ENCODE data around the gene PMIS2.

PMIS2 gene

DNA sequence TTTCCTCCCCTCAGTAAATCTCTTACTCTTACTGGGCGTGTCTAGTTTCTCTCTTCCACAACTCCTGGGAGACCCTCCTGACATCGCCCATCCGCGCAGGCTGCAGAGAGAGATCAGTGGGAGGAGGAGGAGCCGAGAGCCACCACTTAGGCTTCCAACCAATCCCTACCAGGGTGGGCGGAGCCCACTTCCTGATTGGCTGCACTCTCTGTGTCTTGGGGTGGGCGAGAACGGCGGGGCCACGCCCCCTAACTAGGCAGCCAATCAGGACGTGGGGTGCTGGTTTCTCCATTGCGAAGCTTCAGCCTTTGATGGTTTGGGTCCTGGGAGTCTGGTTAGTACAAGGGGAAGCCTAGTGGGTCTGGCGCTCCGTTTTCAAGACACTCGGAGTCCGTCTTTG is at the start of gene PMIS2:
Gene PMIS2 (plus strand): TSS at position 326 of the 400 bp plus-strand sequence. CDS start 87 bp downstream, outside the sequence.
- DNase-seq, result no peak

DNA sequence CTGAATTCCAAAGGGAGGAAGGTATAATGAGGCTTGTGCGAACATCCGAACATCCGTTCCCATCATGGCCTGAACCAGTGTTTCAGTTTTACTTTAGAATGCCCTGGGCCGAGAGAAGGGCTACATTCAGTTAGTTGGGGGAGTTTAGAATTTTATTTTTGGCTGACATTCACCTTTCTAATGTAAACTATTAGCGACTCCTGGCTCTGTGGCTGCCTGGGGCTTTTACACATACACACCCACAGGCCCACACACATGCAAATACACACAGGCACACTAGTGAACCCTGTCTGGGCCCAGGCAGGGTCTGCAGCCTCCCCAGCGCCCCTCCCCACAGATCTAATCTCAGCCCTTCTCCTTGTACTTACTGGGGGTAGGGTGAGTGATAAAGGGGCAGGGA is 46.7 kb upstream of the PMIS2 start:
- DNase-seq, result no peak

DNA sequence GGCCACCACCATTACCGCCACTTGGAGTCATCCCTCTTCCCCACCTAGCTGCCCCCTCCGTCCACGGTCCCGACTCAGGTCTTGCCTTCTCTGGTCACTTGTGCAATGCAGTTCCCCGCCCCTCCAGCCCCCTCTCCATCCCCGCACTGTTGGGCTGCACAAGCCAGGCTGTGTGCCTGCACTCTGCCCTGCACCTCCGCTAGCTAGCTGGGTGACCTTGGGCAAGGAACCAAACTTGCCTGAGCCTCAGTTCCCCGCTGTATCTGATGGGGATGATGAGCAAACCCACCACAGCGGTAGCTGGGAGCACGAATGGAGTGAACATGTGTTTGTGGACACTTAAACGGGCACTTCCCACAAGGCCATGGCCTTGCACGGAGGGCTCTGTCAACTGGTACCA is 46.1 kb upstream of the PMIS2 start:
- DNase-seq, result no peak

DNA sequence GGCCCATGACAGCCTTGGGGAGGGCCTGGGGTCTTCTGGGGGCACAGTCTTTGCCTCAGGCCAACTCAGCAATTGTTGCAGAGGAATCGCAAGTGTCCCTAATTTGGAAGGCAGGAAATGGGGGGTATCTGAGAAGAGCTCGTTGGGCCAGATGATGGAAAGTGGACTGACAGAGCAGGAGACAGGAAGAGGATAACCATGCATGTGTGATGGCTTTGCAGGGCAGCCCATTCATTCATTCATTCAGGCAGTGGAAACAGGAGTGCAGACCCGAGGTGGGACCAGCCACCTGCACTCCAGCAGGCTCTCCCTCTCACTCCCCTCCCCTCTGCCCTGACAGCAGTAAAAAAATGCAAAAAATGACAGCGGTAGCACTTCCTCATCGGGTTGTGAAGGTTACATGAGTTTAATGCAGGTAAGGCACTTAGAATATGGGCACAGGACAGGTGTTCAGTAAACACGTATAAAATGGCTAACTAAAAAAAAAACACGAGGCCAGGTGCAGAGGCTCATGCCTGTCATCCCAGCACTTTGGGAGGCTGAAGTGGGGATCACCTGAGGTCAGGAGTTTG is 45.5 kb upstream of the PMIS2 start:
- no peak for DNase-seq

DNA sequence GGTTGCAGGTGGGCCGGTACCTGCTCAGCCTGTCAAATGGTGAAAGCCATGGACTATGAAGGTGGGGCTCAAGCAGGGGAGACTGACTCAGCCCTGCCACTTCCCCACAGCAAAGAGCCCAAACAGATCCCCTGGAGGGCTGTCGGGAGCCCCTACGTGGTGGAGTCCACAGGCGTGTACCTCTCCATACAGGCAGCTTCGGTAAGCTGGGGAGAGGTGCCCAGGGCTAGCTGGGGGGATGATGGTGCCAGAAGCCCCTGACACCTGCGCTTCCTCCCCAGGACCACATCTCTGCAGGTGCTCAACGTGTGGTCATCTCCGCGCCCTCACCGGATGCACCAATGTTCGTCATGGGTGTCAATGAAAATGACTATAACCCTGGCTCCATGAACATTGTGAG is 43.8 kb upstream of the PMIS2 start:
- DNase-seq, result no peak

DNA sequence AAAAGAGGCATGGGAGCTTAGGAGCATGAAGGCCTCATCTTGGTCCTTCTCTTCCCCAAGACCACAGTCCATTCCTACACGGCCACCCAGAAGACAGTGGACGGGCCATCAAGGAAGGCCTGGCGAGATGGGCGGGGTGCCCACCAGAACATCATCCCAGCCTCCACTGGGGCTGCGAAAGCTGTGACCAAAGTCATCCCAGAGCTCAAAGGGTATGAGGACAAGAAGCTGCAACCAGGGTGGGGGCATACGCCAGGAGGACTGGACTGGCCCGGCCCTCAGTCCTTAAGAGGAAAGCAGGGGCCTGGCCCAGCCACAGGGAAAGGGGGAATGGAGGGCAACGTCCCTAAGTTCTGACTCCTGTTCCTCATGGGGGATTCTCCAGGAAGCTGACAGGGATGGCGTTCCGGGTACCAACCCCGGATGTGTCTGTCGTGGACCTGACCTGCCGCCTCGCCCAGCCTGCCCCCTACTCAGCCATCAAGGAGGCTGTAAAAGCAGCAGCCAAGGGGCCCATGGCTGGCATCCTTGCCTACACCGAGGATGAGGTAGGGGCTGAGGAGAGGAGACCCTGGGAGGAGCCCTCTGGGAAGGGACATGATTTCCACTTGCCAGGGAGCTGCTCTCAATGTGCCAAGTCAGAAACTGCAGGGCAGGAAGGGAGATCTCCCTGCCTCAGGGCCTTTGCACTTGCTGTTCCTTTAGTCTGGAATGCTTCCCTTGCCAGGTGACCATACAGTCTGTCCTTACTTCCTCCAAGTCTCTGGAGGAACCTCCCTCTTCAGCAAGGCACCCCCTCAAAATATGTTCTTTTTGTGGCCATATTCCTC is 42.5 kb upstream of the PMIS2 start:
- DNase-seq, result no peak

DNA sequence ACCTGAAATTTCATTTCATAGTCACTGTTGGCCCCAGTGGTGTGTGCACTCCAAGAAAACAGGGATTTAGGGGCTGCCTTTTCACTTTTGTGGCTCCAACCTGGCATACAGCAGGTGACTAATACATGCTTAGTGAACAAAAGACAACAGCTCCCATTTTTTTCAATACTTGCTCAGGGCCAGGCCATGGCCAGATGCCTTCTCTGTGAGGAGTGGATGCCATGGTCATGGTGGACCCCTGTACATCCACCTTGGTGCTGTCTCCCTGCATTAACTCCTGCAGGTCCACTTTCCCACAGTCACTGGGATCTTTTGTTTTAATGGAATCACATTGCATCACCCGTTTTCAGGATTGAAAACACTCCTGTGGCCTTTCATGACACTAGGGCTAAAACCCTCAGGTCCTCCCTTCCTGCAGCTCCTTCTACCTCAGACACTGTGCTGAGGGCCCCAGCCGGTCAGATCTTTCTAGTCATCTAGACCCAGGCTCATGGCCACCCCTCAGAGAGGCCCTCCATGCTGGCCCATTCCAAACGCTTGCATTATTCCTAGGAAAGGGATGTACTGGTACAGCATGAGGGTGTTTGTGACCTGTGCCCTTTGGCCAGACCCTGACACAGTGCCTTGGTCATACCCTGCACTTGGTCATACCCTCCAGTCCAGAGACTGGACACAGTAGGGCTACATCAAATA is 41.7 kb upstream of the PMIS2 start:
- no peak for DNase-seq

DNA sequence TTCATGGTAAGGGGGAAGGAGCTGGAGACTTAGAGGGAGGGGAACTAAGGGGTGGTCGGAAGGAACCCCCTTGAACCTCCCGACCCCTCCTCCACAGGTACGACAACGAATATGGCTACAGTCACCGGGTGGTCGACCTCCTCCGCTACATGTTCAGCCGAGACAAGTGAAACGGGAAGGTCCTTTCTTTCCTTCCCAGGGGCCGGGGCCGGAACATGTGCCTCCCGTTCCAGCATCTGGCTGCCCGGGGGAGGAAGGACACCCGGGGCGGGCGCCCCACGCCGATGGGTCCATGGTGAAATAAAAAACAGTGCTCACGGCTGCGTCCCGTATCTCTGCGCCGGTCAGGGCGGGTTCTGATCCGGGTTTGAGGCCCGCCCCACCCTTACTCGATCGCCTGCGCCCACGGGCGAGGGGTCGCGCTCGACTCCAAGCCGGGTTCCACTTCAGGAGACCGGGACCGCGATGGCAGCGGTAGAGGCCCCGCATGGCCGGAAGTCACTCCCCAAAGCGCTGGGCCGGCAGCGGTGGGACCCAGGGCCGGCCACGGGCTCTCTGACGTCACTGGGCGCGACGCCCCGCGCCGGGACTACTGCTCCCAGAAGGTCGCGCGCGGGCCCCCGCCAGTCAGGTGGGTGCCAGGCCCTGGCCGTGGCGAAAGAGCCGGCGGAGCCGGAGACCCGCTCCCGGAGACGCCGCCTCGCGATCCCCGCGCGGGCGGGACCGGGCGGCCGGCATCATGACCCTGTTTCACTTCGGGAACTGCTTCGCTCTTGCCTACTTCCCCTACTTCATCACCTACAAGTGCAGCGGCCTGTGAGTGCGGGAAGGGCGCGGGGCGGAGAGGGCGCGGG is 40.7 kb upstream of the PMIS2 start, which contains the start of gene TMEM147:
Gene TMEM147 (plus strand): TSS at position 626 of the 854 bp plus-strand sequence. CDS start 114 bp downstream, at position 740.
- DNase-seq, result peak; percentile 86 to 91

DNA sequence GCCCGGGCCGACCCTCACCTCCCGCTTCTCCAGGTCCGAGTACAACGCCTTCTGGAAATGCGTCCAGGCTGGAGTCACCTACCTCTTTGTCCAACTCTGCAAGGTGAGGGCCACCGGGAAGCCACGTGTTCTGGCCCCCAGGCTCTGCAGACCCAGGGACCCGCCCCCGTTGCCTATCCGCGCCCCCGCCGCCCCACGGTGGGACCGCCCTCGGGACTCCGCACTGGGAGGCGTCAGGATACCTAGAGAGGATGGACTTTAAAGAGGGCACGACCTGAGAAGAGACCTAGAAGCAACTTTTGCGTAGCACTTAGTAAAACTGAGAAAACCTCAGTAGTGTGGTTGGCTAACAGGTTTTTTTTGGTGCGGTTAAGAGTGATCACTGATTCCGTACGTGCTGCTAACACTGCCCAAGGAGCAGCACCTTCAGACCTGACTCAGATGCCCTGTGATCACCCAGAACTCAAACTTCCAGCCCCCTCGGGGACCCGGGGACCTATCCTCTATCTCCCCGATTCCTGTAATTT is 40.1 kb upstream of the PMIS2 start:
- peak in 1 of 2 experiments; percentile 12 for DNase-seq

DNA sequence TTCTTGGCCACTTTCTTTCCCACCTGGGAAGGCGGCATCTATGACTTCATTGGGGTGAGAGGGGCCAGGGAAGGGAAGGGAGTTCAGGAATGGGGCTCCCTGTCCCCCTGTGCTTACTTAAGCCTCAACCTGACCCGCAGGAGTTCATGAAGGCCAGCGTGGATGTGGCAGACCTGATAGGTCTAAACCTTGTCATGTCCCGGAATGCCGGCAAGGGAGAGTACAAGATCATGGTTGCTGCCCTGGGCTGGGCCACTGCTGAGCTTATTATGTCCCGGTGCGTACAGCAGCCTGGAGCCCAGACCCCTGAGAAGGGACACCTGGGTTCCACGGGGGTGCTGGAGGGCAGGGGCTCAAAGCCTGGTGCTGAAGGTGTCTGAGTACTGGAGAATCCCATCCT is 39.4 kb upstream of the PMIS2 start:
- no peak for DNase-seq

DNA sequence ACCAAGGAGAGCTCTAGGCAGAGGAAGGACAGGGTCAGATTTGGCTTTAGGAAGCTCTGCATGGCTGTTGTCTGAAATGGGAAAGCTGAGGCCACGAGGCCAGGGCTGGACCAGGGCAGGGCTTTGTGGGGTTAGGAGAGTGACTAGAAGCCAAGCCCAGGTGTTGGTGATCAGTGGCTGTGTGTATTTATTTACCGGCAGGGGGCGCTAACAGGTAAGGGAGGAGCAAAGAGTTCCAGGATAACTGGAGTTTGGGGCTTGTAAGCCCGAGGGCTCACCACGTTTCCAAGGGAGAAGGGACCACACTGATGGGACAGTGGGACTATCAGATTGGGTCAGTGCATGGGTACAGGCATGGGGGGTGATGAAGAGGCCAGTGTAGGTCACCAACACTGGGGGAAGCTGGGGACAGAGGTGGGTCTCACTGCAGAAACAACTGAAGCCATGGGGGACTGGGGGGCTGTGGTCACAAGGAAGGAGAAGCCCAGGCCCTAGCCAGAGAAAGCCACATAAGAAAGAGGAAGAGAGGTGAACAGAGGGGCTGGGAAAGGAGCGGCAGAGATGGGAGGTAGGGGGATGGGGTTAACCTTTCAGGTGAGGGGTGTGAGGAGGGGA is 36.7 kb upstream of the PMIS2 start:
- peak; percentile 57 to 79 for DNase-seq

DNA sequence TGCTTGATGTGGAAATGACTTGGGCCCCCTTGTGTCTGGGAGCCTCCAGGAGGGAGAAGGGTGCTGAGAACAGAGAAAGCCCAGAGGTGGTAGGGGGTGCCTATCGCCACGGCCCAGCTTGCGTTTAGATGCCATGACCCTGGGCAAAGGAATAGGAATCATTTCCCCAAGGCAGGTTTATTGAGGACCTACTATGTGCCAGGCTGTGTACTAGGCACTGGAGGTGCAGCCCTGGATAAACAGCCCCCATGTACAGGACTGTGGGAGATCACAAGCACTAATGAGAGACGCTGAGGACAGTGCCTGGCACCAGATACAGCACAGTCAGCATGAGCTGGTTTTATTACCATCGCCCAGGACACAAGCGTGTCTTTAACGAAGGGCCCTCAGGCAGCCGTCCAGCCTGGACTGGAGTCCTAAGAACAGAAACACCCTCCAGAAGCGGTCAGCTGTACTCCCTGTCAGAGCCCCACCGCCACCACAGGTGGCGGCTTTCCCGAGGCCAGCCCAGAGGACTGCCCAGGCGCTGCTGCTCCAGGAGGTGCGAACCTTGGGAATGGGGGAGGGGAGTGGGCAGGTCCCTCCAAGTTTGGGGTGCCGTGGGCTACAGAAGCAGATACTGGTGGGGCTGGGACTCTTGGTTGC is 36.0 kb upstream of the PMIS2 start:
- DNase-seq, result no peak

DNA sequence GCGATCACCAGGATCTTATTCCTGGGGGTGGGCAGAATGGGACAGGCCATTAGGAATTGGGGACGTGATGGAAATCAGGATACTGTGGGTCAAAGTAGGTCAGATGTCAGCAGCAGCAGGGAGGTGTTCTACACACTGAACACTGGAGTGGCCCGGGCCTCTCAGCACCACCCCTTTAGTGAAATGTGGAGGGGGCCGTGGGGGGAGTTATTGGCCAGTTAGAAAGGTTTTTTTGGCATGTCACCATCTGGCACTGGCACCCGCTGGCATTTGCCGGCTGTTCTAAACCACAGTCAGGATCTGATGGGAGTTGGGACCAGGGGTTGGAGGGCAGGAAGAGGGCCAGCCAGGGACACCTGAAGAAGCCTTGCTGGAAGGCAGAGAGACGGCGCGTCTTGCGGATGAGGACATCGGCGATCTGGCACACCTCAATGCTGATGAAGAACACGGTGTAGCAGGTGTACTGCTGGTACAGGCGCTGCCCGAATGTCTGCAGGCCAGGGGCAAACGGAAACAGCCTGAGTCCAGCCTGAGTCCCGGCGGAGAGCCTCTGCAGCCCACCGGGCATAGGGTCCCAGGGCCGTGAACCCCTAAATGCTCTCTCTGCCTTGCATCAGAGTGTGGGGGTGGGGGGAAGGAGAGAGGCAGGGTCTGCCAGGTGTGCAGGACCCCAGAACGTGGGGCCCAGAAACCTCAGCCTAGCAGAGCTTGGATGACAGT is 34.7 kb upstream of the PMIS2 start:
- no peak for DNase-seq

DNA sequence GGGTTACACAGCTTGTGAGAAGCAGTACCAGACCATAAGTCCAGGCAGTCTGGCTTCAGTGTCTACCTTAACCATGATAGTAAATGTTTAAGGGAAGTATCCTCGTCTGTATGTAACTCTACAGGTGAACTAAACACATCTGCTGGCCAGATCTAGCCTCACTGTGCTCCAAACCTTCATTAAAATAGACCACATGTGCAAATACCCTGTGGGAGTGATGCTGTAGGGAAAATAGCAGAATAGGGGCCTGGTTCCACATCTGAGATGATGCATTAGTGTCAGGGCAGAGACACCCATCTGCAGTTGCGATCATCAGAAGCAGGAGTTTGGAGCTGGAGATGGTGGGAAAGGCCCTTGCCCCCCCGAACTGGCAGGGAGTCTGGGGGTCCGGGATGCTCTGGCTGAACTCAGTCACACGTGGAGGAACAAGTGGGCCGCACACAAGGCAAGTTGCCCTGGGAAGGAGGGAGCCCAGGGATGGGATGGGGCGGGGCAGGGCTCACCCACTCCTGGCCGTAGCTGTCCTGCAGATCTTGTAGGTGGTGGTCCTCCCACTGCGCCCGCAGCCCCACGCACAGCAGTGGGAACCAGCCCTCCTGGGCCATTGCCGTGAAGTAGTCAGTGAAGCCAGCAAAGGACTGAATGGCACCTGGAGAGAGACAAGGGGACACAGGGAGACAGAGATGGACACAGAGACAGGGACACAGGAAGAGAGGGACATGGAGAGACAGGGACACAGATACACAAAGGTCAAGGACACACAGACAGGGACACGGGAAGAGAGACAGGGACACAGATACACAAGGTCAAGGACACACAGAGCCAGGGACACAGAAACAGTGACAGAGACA is 33.2 kb upstream of the PMIS2 start:
- no peak for DNase-seq

DNA sequence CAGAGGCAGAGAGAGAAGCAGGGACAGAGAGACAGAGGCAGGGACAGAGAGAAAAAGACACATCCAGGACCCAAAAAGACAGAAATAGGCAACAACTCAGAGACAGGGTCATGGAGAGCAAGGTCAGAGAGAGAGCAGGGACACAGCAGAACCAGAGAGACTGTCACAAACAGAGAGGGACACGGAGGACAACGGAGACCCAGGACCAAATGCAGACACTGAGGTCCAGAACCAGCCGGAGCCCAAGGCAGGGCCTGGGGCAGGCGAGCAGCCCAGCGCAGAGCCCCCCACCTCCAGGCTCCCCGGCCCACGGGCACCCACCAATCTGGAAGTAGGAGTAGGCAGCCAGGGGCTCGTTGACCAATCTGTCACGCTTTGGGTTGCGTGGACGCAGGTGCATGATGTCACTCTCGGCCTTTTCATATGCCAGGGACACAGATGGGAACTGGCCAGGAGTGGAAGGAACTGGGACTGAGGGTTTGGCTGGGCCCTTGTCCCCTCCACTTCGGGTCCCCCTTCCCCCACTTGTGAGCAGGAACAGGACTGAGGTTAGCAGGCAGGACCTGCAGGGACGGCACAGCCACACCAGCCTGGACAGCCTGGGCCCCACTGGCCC is 32.5 kb upstream of the PMIS2 start:
- no peak for DNase-seq

DNA sequence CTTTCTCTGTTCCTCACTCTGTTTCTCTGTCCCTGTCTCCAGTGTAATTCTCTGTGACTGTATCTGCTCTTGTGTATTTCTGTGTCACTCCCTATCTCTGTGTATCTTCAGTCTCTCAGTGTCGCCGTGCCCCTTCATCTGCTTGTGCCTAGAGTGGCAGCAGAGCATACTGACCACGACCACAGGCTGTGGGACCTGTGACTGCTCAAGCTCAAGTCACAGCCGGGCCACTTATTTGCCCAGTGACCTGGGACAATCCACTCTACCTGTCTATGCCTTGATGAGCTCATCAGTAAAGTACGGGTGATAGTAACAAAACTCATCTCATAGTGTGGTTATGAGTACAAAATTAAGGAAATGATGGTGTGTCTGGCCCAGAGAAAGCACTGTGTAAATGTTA is 31.9 kb upstream of the PMIS2 start:
- DNase-seq, result no peak

DNA sequence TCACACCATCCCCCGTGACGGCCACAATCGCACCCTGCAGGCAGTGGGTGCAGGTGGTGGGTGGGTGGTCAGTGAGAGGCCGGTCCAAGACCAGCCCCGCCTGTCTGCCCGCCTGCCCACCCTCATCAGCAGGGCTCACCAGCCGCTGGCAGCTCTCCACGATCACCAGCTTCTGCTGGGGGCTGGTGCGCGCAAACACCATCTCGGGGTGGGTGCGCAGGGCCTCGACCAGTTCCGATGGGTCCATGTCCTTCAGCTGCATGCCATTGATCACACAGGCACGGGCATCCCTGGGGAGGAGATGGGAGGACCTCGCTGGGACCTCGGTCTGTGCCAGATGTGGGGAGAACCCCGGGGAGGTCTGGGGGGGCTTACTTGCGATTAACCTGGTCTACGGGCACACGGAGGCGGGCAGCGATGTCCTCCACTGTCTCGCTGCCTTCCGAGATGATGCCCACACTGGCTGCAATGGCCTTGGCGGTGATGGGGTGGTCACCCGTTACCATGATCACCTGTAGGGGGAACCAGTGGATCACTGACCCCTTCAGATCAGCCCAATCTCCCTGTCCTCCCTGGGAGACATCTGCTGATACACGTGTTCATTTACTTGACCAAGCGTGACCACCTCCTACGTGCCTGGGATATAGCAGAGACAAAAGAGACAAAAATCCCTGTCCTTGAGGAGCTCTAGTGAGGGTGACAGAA is 30.5 kb upstream of the PMIS2 start:
- peak in 1 of 2 experiments; percentile 10 for DNase-seq

DNA sequence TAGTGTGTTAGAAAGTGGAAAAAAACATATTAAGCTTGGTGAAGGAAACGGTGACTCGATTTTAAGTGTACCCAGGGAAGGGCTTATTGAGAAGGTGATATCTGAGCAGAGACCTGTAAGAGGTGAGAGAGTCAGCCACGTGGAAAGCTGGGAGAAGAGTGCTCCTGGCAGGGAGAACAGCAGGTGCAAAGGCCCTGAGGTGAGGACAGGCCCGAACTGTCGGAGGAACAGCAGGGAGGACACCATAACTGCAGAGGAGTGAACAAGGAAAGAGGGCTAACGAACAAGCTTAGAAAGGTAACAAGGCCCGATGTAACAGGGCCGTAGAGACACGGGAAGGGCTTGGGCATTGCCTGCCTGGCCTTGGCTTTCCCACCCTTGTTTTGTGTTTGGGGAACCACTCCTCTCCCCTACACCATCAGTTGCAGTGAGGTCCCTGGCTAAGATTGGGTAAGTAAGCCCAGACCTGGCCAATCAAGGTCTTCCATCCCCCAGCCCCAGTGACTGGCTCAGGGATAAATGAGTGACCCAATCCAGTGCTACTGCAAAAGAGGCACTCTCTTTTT is 29.9 kb upstream of the PMIS2 start:
- no peak for DNase-seq
